Muscle of leg (tissue), 11 donors: ENCODE data around the gene PCNX2. TPM values are rescaled to one million over a fixed set of nuclear protein-coding genes. Genes with fewer than 3 reads are reported as not detected.

ENCODE experiments used
- DNase-seq: peaks from one replicate; pipeline ENCODE4 v3.0.0; 2013
- H3K27ac ChIP-seq: one replicate; pipeline ENCODE4 v1.5.1; 2013; ENCODE audit warnings: mild to moderate bottlenecking, low read length, control low read depth
- H3K27me3 ChIP-seq: one replicate; pipeline ENCODE4 v1.6.1; 2013; ENCODE audit warnings: low read length; ENCODE audit not compliant: control insufficient read depth, insufficient read depth
- H3K36me3 ChIP-seq: one replicate; pipeline ENCODE4 v1.6.1; 2013; ENCODE audit warnings: low read length; ENCODE audit not compliant: control insufficient read depth, insufficient read depth
- H3K4me1 ChIP-seq: one replicate; pipeline ENCODE4 v1.6.1; 2013; ENCODE audit warnings: low read length; ENCODE audit not compliant: control insufficient read depth, insufficient read depth
- H3K4me3 ChIP-seq: one replicate; pipeline ENCODE4 v1.5.1; 2013; ENCODE audit warnings: low read length, control low read depth
- H3K9me3 ChIP-seq: replicated peaks from 2 replicates; pipeline ENCODE4 v1.6.1; 2013; ENCODE audit warnings: low read depth, low read length; ENCODE audit not compliant: control insufficient read depth
- WGBS: methylation state at CpG from one replicate; pipeline ENCODE4 v1.1.5; 2013; ENCODE audit warnings: missing lambda C conversion rate; ENCODE audit not compliant: insufficient coverage; 5-methylcytosine and 5-hydroxymethylcytosine counted together
- polyA plus RNA-seq, 8 donors: library from polyadenylated mRNA; unstranded; fragments of 120-200 nt; gene quantifications; one replicate each; pipeline versions ENCODE4 v1.2.1 to v1.2.3, GENCODE V29; 2013; ENCODE audit warnings: inconsistent platforms in 1 of 8, low replicate concordance in 1 of 8; ENCODE audit not compliant: insufficient read length in 8 of 8, insufficient read depth in 1 of 8
- total RNA-seq: library from RNA; stranded (reverse); fragments of 120-200 nt; gene quantifications from one replicate; pipeline ENCODE4 v1.2.4, GENCODE V29; 2013

The PCNX2 gene
- total and polyA plus RNA-seq, 9 donors, result 2.5 to 5.2 (median 3.9) TPM

DNA sequence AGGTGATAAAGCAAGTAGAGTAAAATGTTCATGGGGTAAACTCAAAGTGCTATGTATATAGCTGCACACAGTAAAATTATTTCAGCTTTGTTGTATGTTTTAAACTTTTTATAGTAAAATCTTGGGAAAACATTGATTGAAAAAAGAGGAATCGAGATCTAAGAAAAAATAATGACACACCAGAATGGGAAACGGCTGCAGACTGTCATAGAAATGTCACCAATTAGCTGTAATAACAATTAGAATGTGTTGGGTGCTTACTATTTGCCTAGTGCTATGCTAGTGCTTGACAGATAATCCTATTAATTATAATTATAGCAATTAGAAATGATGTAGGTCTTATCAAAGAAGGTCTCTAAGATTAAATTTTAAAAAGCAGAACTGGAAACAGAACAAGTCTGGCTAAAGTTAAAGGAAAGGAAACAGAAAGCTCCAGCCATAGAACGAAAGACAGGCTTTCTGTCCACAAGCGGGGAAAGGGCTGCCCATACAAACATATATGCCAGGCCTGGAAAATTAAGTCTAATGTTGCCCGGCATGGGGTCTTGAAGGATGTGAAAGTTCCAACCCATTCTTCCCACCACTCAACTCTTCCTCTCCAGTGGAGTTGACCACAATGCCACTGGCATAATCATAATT, 5.0 kb downstream of the PCNX2 start:
- H3K4me3 ChIP-seq, result no peak overlapping the region
- no peaks in the 10 kb centered on the region for H3K36me3 ChIP-seq
- no peaks in the 10 kb centered on the region for H3K4me1 ChIP-seq
- H3K9me3 ChIP-seq, result no peaks in the 10 kb centered on the region
- peak; percentile 33 for DNase-seq
- H3K27ac ChIP-seq, result no peak overlapping the region
- peaks cover 5% of the 10 kb centered on the region for H3K27me3 ChIP-seq
- WGBS, result no CpG with 5 or more reads among the region's 5 CpGs

DNA sequence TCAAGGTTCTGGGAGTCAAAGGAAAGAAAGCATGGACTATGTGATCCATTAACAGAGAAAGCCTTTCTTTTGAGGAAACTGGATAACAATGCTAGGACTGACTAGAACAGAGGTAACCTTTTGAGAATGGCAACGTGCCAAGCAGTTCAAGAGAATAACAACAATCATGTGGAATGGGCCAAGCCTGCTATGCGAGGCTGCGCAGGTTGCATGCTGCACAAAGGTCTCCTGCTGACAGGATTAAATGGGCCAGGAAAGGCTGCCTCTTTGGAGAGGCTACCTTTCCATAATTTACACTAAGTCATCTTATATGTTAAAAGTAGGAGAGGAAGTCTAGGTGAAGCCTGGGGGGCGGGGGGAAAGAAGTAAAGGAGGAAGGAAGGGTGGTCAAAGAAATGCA, 5.8 kb downstream of the PCNX2 start:
- DNase-seq, result peak; percentile 18
- no peaks in the 10 kb centered on the region for H3K36me3 ChIP-seq
- H3K4me1 ChIP-seq, result no peaks in the 10 kb centered on the region
- H3K9me3 ChIP-seq, result no peaks in the 10 kb centered on the region
- H3K27ac ChIP-seq, result no peak overlapping the region
- no peaks in the 10 kb centered on the region for H3K27me3 ChIP-seq
- H3K4me3 ChIP-seq, result no peak overlapping the region
- 0% methylated on average over 1 of the region's 4 CpGs for WGBS

DNA sequence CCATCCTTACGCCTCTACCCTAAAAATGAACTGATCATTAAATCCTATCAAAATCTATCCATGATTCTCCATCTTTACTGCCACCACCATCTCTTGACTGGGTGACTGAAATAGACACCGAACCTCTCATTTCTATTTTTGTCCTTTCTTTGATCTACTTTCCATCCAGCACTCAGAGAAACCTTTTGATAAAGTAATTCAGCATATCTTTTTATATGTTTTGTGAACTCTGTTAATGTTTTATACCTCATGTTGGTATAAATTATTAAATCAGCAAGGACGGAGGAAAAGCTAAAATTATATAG, 13.0 kb downstream of the PCNX2 start:
- H3K27ac ChIP-seq, result no peak overlapping the region
- H3K4me1 ChIP-seq, result no peaks in the 10 kb centered on the region
- 100% methylated on average over 1 of the region's 3 CpGs for WGBS
- no peak for DNase-seq
- H3K9me3 ChIP-seq, result no peaks in the 10 kb centered on the region
- H3K4me3 ChIP-seq, result no peak overlapping the region
- H3K27me3 ChIP-seq, result no peaks in the 10 kb centered on the region
- no peaks in the 10 kb centered on the region for H3K36me3 ChIP-seq

DNA sequence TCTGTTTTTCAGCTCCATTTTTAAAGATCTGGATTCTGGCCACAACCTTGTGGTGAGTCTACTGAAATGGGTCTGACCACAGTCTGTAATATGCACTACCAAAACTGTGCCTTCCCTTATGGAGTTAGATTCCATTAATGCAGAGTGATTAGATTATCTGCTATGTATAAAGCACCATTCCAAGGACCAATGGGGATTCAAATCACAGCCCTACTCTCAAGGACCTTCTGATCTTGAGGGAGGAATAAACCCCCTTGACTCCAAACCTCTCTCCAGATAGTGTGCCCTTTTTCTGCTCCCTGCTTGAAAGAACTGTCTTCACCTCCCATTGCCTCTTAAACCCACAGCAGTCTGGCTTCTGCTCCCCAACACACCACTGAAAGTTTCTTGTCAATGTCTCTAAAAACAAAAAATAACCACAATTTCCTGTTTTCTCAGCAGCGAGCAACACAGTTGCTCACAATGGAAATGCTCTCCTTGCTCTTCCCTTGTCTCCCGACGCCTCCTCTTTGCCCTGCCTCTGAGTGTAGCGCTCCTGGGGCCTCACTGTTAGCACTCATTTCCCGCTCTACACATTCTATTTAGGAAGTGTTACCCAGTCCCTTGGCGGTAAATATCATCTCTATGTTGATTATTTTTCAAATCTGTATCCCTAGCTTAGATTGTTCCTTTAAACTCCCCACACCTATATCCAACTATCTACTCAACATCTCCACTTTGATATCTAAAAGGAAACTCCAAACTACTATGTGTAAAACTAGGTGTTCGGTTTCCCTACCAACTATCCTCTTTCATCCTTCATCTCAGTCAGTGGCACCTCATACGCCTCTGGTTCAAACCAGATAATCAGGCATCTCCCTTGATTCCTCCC, 13.6 kb downstream of the PCNX2 start:
- peak; percentile 52 for DNase-seq
- H3K27me3 ChIP-seq, result no peaks in the 10 kb centered on the region
- H3K4me3 ChIP-seq, result no peak overlapping the region
- H3K4me1 ChIP-seq, result no peaks in the 10 kb centered on the region
- H3K9me3 ChIP-seq, result no peaks in the 10 kb centered on the region
- no peak overlapping the region for H3K27ac ChIP-seq
- no peaks in the 10 kb centered on the region for H3K36me3 ChIP-seq
- WGBS, result 80% methylated on average over 7 of the region's 8 CpGs

DNA sequence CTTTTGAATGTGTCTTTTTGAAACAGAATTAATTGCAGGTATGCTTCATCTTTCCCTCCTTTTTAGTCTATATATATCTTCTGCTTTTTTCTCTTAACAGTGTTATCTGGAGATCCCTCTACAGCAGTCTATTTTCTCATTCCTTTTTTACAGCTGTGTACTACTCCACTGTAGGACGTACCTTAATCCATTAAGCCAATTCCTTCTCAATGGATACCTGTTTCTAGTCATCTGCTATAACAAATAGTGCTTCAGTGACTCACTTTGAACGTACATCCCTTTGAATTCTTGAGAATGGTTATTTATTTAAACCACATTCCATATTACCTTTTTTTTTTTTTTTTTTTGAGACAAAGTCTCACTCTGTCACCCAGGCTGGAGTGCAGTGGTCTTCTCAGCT, 15.6 kb downstream of the PCNX2 start:
- Histone ChIP-seq H3K27me3 (no peaks in the 10 kb centered on the region), H3K9me3 (no peaks in the 10 kb centered on the region), H3K4me3 (no peak overlapping the region), H3K27ac (no peak overlapping the region), H3K36me3 (no peaks in the 10 kb centered on the region), H3K4me1 (no peaks in the 10 kb centered on the region)
- DNase-seq, result no peak
- WGBS, result no CpG with 5 or more reads among the region's 2 CpGs

GRCh38 chr1:233278631-233279030, 16.9 kb downstream of the PCNX2 start:
- no peaks in the 10 kb centered on the region for H3K27me3 ChIP-seq
- H3K4me1 ChIP-seq, result no peaks in the 10 kb centered on the region
- H3K9me3 ChIP-seq, result no peaks in the 10 kb centered on the region
- no peak for DNase-seq
- WGBS, result 100% methylated on average over 1 of the region's 1 CpG
- no peak overlapping the region for H3K27ac ChIP-seq
- no peaks in the 10 kb centered on the region for H3K36me3 ChIP-seq
- no peak overlapping the region for H3K4me3 ChIP-seq

GRCh38 chr1:233277637-233278606, 17.6 kb downstream of the PCNX2 start:
- DNase-seq, result no peak
- WGBS, result 92% methylated on average over 6 of the region's 7 CpGs
- H3K27ac ChIP-seq, result no peak overlapping the region

GRCh38 chr1:233269656-233270055, 25.9 kb downstream of the PCNX2 start:
- Histone ChIP-seq H3K9me3 (no peaks in the 10 kb centered on the region), H3K36me3 (no peaks in the 10 kb centered on the region), H3K4me1 (no peaks in the 10 kb centered on the region), H3K27ac (no peak overlapping the region), H3K4me3 (no peak overlapping the region), H3K27me3 (no peaks in the 10 kb centered on the region)
- DNase-seq, result no peak
- WGBS, result no CpG with 5 or more reads among the region's 2 CpGs

More at GRCh38 chr1:233277637-233278606, 17.6 kb downstream of the PCNX2 start:
- Histone ChIP-seq H3K4me1 (no peaks in the 10 kb centered on the region), H3K4me3 (no peak overlapping the region), H3K9me3 (no peaks in the 10 kb centered on the region), H3K36me3 (no peaks in the 10 kb centered on the region), H3K27me3 (no peaks in the 10 kb centered on the region)

- no peaks in the 10 kb centered on the region for H3K27me3 ChIP-seq
- WGBS, result 100% methylated on average over 1 of the region's 3 CpGs
- no peak overlapping the region for H3K4me3 ChIP-seq
- H3K36me3 ChIP-seq, result no peaks in the 10 kb centered on the region
- no peak overlapping the region for H3K27ac ChIP-seq
- no peaks in the 10 kb centered on the region for H3K4me1 ChIP-seq
- no peaks in the 10 kb centered on the region for H3K9me3 ChIP-seq
- no peak for DNase-seq
Measured at GRCh38 chr1:233268389-233269022, 27.0 kb downstream of the PCNX2 start.
